GM12865 (cell line): ENCODE results near the gene GRK4.
"Not testable (repeated sequence)": the region's sequence is repeated elsewhere in the genome, so short reads cannot be mapped to it uniquely, and the experiment has no call there.

Source experiments
- DNase-seq: peaks from one replicate; pipeline ENCODE4 v3.0.0; 2010; ENCODE audit warnings: low read depth
- H3K4me3 ChIP-seq: 2 replicates; pipeline ENCODE4 v1.5.1; 2011; ENCODE audit warnings: mild to moderate bottlenecking, low read depth, low read length, control low read depth
- CTCF ChIP-seq: IDR thresholded peaks from 2 replicates; pipeline ENCODE4 v1.5.1; 2011; ENCODE audit warnings: low read length, control low read depth, low read depth, inconsistent platforms; ENCODE audit not compliant: insufficient read depth; ENCODE audit errors: missing control alignments

GRK4 gene

GRCh38 chr4:2935762-2936743, 27.3 kb upstream of the GRK4 start:
- no peak for TF ChIP-seq CTCF
- peak overlapping the region; percentile 78 for H3K4me3 ChIP-seq
- DNase-seq = peak; percentile 80

DNA sequence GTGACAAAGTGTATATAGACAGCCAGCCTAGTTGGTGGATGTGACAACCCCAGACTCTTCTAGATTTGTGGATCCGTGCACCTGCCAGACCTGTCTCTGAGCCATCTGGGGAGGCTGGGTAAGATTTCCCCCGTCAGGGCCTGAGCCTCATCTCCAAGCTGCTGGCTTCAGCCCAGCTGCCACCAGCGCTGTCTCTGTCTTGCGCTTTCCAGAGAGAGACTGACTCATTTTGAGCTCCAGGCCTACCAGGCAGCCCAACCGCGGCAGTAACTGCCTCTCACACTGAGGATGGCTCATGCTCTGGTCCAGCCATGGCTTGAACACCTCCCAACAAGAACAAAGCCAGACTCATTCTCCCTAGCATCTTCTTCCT, 26.6 kb upstream of the GRK4 start:
- H3K4me3 ChIP-seq = peak overlapping the region; percentile 78
- peak; percentile 89 for DNase-seq
- TF ChIP-seq CTCF = no peak

GRCh38 chr4:2937146-2937857, 26.1 kb upstream of the GRK4 start:
- peak overlapping the region; percentile 78 for H3K4me3 ChIP-seq
- no peak for TF ChIP-seq CTCF
- peak; percentile 85 for DNase-seq

DNA sequence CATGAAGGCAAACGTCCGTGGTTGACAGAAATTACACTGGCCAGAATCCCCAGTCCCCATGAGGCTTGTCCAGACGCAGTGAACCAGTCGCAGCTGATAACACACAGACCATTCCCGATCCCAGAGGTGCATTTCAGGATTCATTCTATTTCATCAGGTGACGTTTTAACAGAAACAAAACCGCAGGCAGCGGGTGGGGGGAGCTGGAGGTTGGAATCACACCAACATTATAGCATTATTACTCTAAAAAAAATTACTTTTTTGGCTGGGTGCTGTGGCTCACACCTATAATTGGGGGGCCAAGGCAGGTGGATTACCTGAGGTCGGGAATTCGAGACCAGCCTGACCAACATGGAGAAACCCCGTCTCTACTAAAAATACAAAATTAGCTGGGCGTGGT, 25.4 kb upstream of the GRK4 start:
- no peak for DNase-seq
- TF ChIP-seq CTCF = no peak

GRCh38 chr4:2938411-2938810, 25.0 kb upstream of the GRK4 start:
- 0 out of 2 replicates have a peak overlapping the region, but pooled peaks have one; percentile 78 for H3K4me3 ChIP-seq
- not testable (repeated sequence) for DNase-seq

More for the DNA sequence above, 25.4 kb upstream of the GRK4 start:
- H3K4me3 ChIP-seq = peak overlapping the region; percentile 78

DNA sequence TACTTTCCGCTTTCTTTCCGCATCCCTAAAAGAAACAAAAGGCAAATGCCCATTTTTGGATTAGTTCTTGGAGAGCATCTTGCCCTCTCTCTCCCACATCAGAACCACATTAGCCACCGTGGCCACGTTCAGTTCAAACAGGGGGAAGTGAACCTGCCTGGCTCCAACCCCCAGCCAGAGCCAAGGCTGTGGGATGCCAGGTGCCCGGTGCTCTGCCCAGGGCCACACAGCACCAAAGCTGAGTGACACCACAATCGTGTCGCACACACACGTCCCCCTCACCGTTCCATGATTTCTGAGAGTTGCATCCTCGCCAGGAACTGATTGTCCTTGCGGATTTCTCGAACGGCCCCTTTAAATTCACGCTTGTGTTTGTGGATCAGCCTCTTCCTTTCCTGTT, 24.5 kb upstream of the GRK4 start:
- no peak for DNase-seq
- TF ChIP-seq CTCF = no peak
- no peak overlapping the region for H3K4me3 ChIP-seq
